ENCODE data around the gene ATF5. TPM values are rescaled to one million over a fixed set of nuclear protein-coding genes. Genes with fewer than 3 reads are reported as not detected.

ATF5 gene
- total and polyA plus RNA-seq, 2 of the 13 experiments (the other 11 are each of a cell fraction or from before 2014, with no cell fraction given), result 5.2 to 10.3 TPM

GRCh38 chr19:49929121-49929610 lies at the start of gene ATF5, which contains the start of gene NUP62 (continued):
- TF ChIP-seq KIAA2018 (CRISPR knock-in tag; IDR thresholded peaks at IDR 0.05; ENCODE audit: borderline replicate concordance), result no peak
- TF ChIP-seq ZNF263 (CRISPR knock-in tag; IDR thresholded peaks at IDR 0.05), result peak; percentile 51
- TF ChIP-seq MZF1 (CRISPR knock-in tag; IDR thresholded peaks at IDR 0.05; ENCODE audit: borderline replicate concordance), result no peak
- no peak for TF ChIP-seq ZHX2 (IDR thresholded peaks at IDR 0.05; ENCODE audit: low read depth)
- TF ChIP-seq ZHX2 (CRISPR knock-in tag; IDR thresholded peaks at IDR 0.05; ENCODE audit: borderline replicate concordance), result peak; percentile 89
- TF ChIP-seq HDAC1 (CRISPR knock-in tag; IDR thresholded peaks at IDR 0.05), result peak; percentile 86
- no peak; the same call in 1 of the 2 replicates for TF ChIP-seq HCFC1 (IDR thresholded peaks at IDR 0.05; ENCODE audit: low read depth, low read length)
- TF ChIP-seq FOXO4 (CRISPR knock-in tag; conservative IDR thresholded peaks at IDR 0.05), result no peak
- TF ChIP-seq MAX (IDR thresholded peaks at IDR 0.05), result peak; percentile 96
- TF ChIP-seq HINFP (CRISPR knock-in tag; IDR thresholded peaks at IDR 0.05; ENCODE audit: low read depth), result 0 out of 2 replicates have a peak, but pooled peaks have one; percentile 42
- peak; percentile 71 for TF ChIP-seq HOXA5 (CRISPR knock-in tag; IDR thresholded peaks at IDR 0.05)
- TF ChIP-seq JUN (CRISPR knock-in tag; IDR thresholded peaks at IDR 0.05), result no peak
